Stimulated activated CD4-positive, alpha-beta T cell treated with anti-CD3 and anti-CD28 coated beads, Interleukin-12 subunit alpha, Interleukin-12 subunit beta, amount 100 ng/mL, for 24 hours (primary cell): ENCODE data around the gene RNF41.
A peak's percentile ranks its signal among the peaks of the same experiment; 100 is the strongest.

ENCODE experiments used
- DNase-seq, 2 experiments: peaks; one replicate each; pipeline ENCODE4 v3.0.0-alpha.2; 2020; ENCODE audit warnings: low read depth in 2 of 2

RNF41 gene

GRCh38 chr12:56243731-56244181 is 22.0 kb upstream of the RNF41 start:
- no peak for DNase-seq

GRCh38 chr12:56242986-56243385 is 21.3 kb upstream of the RNF41 start:
- DNase-seq, result no peak

GRCh38 chr12:56241424-56242303 is 19.9 kb upstream of the RNF41 start:
- no peak for DNase-seq

GRCh38 chr12:56237552-56237951 is 15.8 kb upstream of the RNF41 start:
- DNase-seq, result no peak

- DNase-seq, result no peak
Measured at GRCh38 chr12:56236985-56237384, 15.3 kb upstream of the RNF41 start.

- no peak for DNase-seq
Measured at GRCh38 chr12:56236091-56236490, 14.4 kb upstream of the RNF41 start.

GRCh38 chr12:56234746-56235436 is 13.2 kb upstream of the RNF41 start:
- DNase-seq, result no peak

GRCh38 chr12:56231184-56231582 is 9.5 kb upstream of the RNF41 start:
- DNase-seq, result no peak

- no peak for DNase-seq
Measured at GRCh38 chr12:56230432-56231183, 8.9 kb upstream of the RNF41 start.

- DNase-seq, result no peak
Measured at GRCh38 chr12:56229916-56230431, 8.3 kb upstream of the RNF41 start, which contains the start of gene SLC39A5. Gene SLC39A5 (plus strand): TSS chr12:56230051. CDS start chr12:56231275, 1,224 bp downstream.

- DNase-seq, result no peak
Measured at GRCh38 chr12:56229082-56229481, 7.4 kb upstream of the RNF41 start.

- no peak for DNase-seq
Measured at GRCh38 chr12:56224954-56225353, 3.2 kb upstream of the RNF41 start.

- DNase-seq, result peak; percentile 90 to 94
Measured at GRCh38 chr12:56224102-56224701, 2.5 kb upstream of the RNF41 start, which contains the start of gene NABP2. Gene NABP2 (plus strand): TSS chr12:56224342. CDS start chr12:56224857, 515 bp downstream.

GRCh38 chr12:56223571-56224101 is 1.9 kb upstream of the RNF41 start:
- no peak for DNase-seq

- no peak for DNase-seq
Measured at GRCh38 chr12:56222531-56222895, 791 bp upstream of the RNF41 start.

- no peak for DNase-seq
Measured at GRCh38 chr12:56221232-56221756, 428 bp downstream of the RNF41 start.

- DNase-seq, result no peak
Measured at GRCh38 chr12:56220611-56221231, 1.0 kb downstream of the RNF41 start.

GRCh38 chr12:56219840-56220239 is 1.9 kb downstream of the RNF41 start:
- no peak for DNase-seq

GRCh38 chr12:56216461-56216860 is 5.3 kb downstream of the RNF41 start:
- no peak for DNase-seq

- DNase-seq, result no peak
Measured at GRCh38 chr12:56213878-56214277, 7.8 kb downstream of the RNF41 start.
